Measurements from ENCODE around the gene SSBP2. TPM values are rescaled to one million over a fixed set of nuclear protein-coding genes. Genes with fewer than 3 reads are reported as not detected.

SSBP2 gene
- total and polyA plus RNA-seq, 2 of the 8 experiments (the other 6 are each of a cell fraction or from before 2014, with no cell fraction given): 21.5 to 36.2 TPM

DNA sequence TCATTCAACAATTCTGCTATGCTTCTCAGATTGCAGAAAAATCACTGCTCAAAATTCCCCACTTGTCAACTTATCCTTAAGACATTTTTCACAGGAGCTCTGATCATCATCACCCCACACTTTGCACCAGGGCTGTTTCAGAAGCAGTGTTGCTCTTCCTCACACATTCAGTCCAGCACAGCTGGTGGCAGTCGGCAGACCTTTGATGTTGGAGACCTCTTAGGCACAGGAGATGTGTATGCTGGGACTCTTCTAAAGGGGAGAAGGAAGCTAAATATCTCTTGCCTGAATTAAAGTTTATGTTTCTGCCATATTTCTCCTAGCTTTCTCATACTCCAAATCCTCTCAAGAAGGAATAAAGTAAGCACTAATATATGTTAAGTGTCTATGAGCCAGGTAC is 44.8 kb upstream of the SSBP2 start:
- Histone ChIP-seq H3K23me2 (ENCODE audit: low read depth, low read length) (no peaks in the 10 kb centered on the region), H2AK5ac (ENCODE audit: low read depth, low read length) (no peak overlapping the region), H2BK15ac (ENCODE audit: low read length) (no peak overlapping the region), H3K4me2 (ENCODE audit: insufficient read depth in 1 of 2, low read depth in 2 of 2, low read length in 2 of 2) (no peak overlapping the region), H3K36me3 (ENCODE audit: control insufficient read depth in 2 of 4, insufficient read depth in 4 of 4, low read length in 3 of 4) (no peaks in the 10 kb centered on the region), H3K4me1 (replicated peaks in 1 of 4; ENCODE audit: control insufficient read depth in 3 of 4, insufficient read depth in 4 of 4, low read length in 3 of 4) (peaks cover 0 to 12% (median 2%) of the 10 kb centered on the region in 4 experiments; a peak in 2 of 7 replicates), H4K5ac (ENCODE audit: insufficient read length, low read depth, low read length) (no peak overlapping the region), H2BK20ac (ENCODE audit: low read length) (no peak overlapping the region), H3K79me1 (ENCODE audit: low read depth, low read length) (no peaks in the 10 kb centered on the region), H3K4me3 (ENCODE audit: extremely low read depth in 1 of 4, insufficient read depth in 2 of 4, low read depth in 3 of 4, low read length in 4 of 4) (no peak overlapping the region), H4K91ac (replicated peaks; ENCODE audit: insufficient read length, low read length) (no peak overlapping the region), H3K18ac (ENCODE audit: extremely low read depth, low read length) (no peak overlapping the region), H3K56ac (replicated peaks; ENCODE audit: insufficient read length, low read depth, low read length) (no peak overlapping the region), H2AFZ (ENCODE audit: low read length) (no peak overlapping the region), H2BK120ac (replicated peaks; ENCODE audit: low read depth, low read length) (no peak overlapping the region), H3K4ac (replicated peaks; ENCODE audit: insufficient read length, low read depth, low read length) (no peak overlapping the region), H3K9ac (replicated peaks in 1 of 4; ENCODE audit: extremely low read depth in 1 of 4, low read depth in 3 of 4, low read length in 3 of 4) (no peak overlapping the region), H3K79me2 (ENCODE audit: control insufficient read depth in 1 of 2, insufficient read depth in 2 of 2, low read length in 2 of 2) (no peaks in the 10 kb centered on the region), H4K20me1 (replicated peaks in 1 of 2; ENCODE audit: control insufficient read depth in 1 of 2, insufficient read depth in 2 of 2, low read length in 2 of 2) (no peaks in the 10 kb centered on the region), H3K23ac (ENCODE audit: insufficient read length) (no peak overlapping the region), H4K8ac (ENCODE audit: extremely low read depth, insufficient read depth, low read length) (no peak overlapping the region), H3K9me3 (ENCODE audit: insufficient read depth in 2 of 2, low read depth in 1 of 2, low read length in 1 of 2) (no peaks in the 10 kb centered on the region), H3K27ac (ENCODE audit: low read depth, low read length) (no peak overlapping the region), H2BK5ac (ENCODE audit: low read depth, low read length) (no peak overlapping the region), H3K14ac (ENCODE audit: insufficient read length) (no peak overlapping the region), H3K27me3 (replicated peaks in 1 of 4; ENCODE audit: control insufficient read depth in 3 of 4, extremely low read depth in 1 of 4, insufficient read depth in 3 of 4, low read length in 3 of 4) (no peaks in the 10 kb centered on the region), H2BK12ac (ENCODE audit: low read depth, low read length) (no peak overlapping the region)
- CTCF ChIA-PET (ENCODE audit: partially characterized antibody): interaction anchor here (1.1 to 1.9 kb wide), 2 partner anchors 16 to 26 kb away, joined by 3 to 6 read pairs; no protein-coding TSS in a partner anchor
- POLR2A ChIA-PET (ENCODE audit: partially characterized antibody): no interaction called here
- FAIRE-seq (no peak), DNase-seq (ENCODE audit: low read depth in 1 of 2, low spot score in 2 of 2) (no peak)
- WGBS, 2 experiments (ENCODE audit: extremely low coverage in 1 of 2, insufficient coverage in 1 of 2, insufficient read length in 1 of 2, insufficient replicate concordance in 2 of 2, low coverage in 1 of 2, low lambda C conversion rate in 2 of 2, missing lambda C conversion rate in 1 of 2): 76% methylated on average over 1 of the region's 1 CpG; no CpG with 5 or more reads in 1 of the 2 experiments
- no peak for TF ChIP-seq KDM5A (IDR thresholded peaks at IDR 0.05; ENCODE audit: low read length)
- no peak for TF ChIP-seq EGR1 (IDR thresholded peaks at IDR 0.05; ENCODE audit: borderline replicate concordance, low read depth, low read length)
- no peak for TF ChIP-seq SRF (IDR thresholded peaks at IDR 0.05; ENCODE audit: low read depth, low read length)
- TF ChIP-seq RBBP5 (IDR thresholded peaks at IDR 0.05; ENCODE audit: borderline replicate concordance, low read depth, low read length): no peak
- no peak for TF ChIP-seq SAP30 (IDR thresholded peaks at IDR 0.05; ENCODE audit: insufficient read depth, insufficient replicate concordance, low read length)
- TF ChIP-seq TCF12 (IDR thresholded peaks at IDR 0.05; ENCODE audit: low read depth, low read length): no peak
- no peak for TF ChIP-seq JUND (IDR thresholded peaks at IDR 0.05; ENCODE audit: low read length)
- TF ChIP-seq SUZ12 (IDR thresholded peaks at IDR 0.05; ENCODE audit: low read length): no peak
- no peak for TF ChIP-seq SP1 (IDR thresholded peaks at IDR 0.05; ENCODE audit: low read depth, low read length)
- no peak for TF ChIP-seq YY1 (IDR thresholded peaks at IDR 0.05; ENCODE audit: low read depth, low read length)
- TF ChIP-seq SP4 (IDR thresholded peaks at IDR 0.05; ENCODE audit: low read length): no peak
- TF ChIP-seq POLR2AphosphoS5 (IDR thresholded peaks at IDR 0.05; ENCODE audit: low read depth, low read length): no peak
- TF ChIP-seq, protein P1, sequence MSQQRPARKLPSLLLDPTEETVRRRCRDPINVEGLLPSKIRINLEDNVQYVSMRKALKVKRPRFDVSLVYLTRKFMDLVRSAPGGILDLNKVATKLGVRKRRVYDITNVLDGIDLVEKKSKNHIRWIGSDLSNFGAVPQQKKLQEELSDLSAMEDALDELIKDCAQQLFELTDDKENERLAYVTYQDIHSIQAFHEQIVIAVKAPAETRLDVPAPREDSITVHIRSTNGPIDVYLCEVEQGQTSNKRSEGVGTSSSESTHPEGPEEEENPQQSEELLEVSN (IDR thresholded peaks at IDR 0.05): no peak
- TF ChIP-seq JUN (IDR thresholded peaks at IDR 0.05; ENCODE audit: low read depth, low read length): no peak
- TF ChIP-seq EZH2 (IDR thresholded peaks at IDR 0.05; ENCODE audit: low read depth, low read length, severe bottlenecking): no peak
